K562 (cell line): ENCODE data around the gene HACD1. TPM values are rescaled to one million over a fixed set of nuclear protein-coding genes. Genes with fewer than 3 reads are reported as not detected.

Experiments
- BRD9 ChIP-seq: fragments of 450-650 bp; IDR thresholded peaks from 2 replicates; pipeline ENCODE4 v1.6.1; 2018; ENCODE audit warnings: low read depth; ENCODE audit not compliant: partially characterized antibody
- CHAMP1 ChIP-seq: fragments of 450-650 bp; IDR thresholded peaks from 2 replicates; pipeline ENCODE4 v1.6.1; 2016; ENCODE audit warnings: mild to moderate bottlenecking
- CREB5 ChIP-seq: fragments of 250-450 bp; sonication (Bioruptor Pico); IDR thresholded peaks from 2 replicates; pipeline ENCODE4 v1.5.0; 2020; ENCODE audit warnings: mild to moderate bottlenecking
- FOXK1 ChIP-seq: sonication (generic); formaldehyde crosslinking; IDR thresholded peaks from 2 replicates; pipeline ENCODE4 v1.8.0; 2022; ENCODE audit warnings: missing genetic modification reagents, mild to moderate bottlenecking, borderline replicate concordance
- HBP1 ChIP-seq: fragments of 450-650 bp; formaldehyde crosslinking; IDR thresholded peaks from 2 replicates; pipeline ENCODE4 v1.4.0; 2022; ENCODE audit warnings: missing genetic modification characterization
- KLF1 ChIP-seq: fragments of 450-650 bp; IDR thresholded peaks from 2 replicates; pipeline ENCODE4 v1.6.1; 2016; ENCODE audit warnings: missing genetic modification characterization, missing compliant biosample characterization
- L3MBTL2 ChIP-seq: fragments of 450-650 bp; IDR thresholded peaks from 2 replicates; pipeline ENCODE4 v1.6.1; 2016; ENCODE audit warnings: mild to moderate bottlenecking, moderate library complexity
- MGA ChIP-seq: fragments of 450-650 bp; IDR thresholded peaks from 2 replicates; pipeline ENCODE4 v1.6.1; 2016; ENCODE audit warnings: mild to moderate bottlenecking, moderate library complexity
- RNF2 ChIP-seq: sonication (generic); IDR thresholded peaks from 2 replicates; pipeline ENCODE4 v1.6.1; 2016
- polyA plus RNA-seq, 8 experiments: library from polyadenylated mRNA; depleted of rRNA in 4 of 8; stranded (reverse) in 5 of 8; unstranded in 3 of 8; fragments of >200 nt; fragmentation: Nextera tagmentation in 2 of 8; fragmentation: Illumina TruSeq in 1 of 8; extraction: Ambion mirVana in 2 of 8; extraction: Trizol in 1 of 8; gene quantifications; 2 replicates each; pipeline versions ENCODE4 v1.2.1 to v1.2.3, GENCODE V29; 2011 to 2014; ENCODE audit warnings: inconsistent platforms in 1 of 8, missing spikeins in 1 of 8
- total RNA-seq, 7 experiments: library from RNA; depleted of rRNA in 6 of 7; stranded (reverse); fragments of >200 nt in 6 of 7; fragmentation: Illumina TruSeq in 2 of 7; extraction: Trizol in 2 of 7; gene quantifications; 2 replicates each; pipeline versions ENCODE4 v1.2.1 to v1.2.3, GENCODE V29; 2011 to 2021; ENCODE audit warnings: low replicate concordance in 1 of 7

The HACD1 gene
- total and polyA plus RNA-seq, 9 of the 15 experiments (the other 6 are each of a cell fraction or from before 2014, with no cell fraction given) = 0.99 to 4.5 (median 2.4) TPM

- TF ChIP-seq BRD9 (peak; percentile 35), RNF2 (peak; percentile 95), MGA (peak; percentile 60; the same call in 1 of the 2 replicates), FOXK1 (CRISPR knock-in tag) (no peak), HBP1 (CRISPR knock-in tag) (peak; percentile 15; the same call in 1 of the 2 replicates), KLF1 (no peak), CREB5 (no peak), L3MBTL2 (peak; percentile 80; the same call in 1 of the 2 replicates), CHAMP1 (peak; percentile 98)
These were observed 45.3 kb upstream of the HACD1 start (continued) for GRCh38 chr10:17662193-17663138.
